ENCODE data around the gene MLC1. TPM values are rescaled to one million over a fixed set of nuclear protein-coding genes. Genes with fewer than 3 reads are reported as not detected.

The MLC1 gene
- total RNA-seq, result not detected

GRCh38 chr22:50085211-50085972 lies at the start of gene MLC1:
MLC1 (minus strand) TSS chr22:50085426; CDS start chr22:50084902, 524 bp downstream.
- no peak within 1 kb of the TSS for H3K4me3 ChIP-seq

GRCh38 chr22:50134481-50134880 lies 49.3 kb upstream of the MLC1 start:
- H3K9me3 ChIP-seq, result no peaks in the 10 kb centered on the region
- no peaks in the 10 kb centered on the region for H3K4me1 ChIP-seq
- TF ChIP-seq POLR2A (IDR thresholded peaks at IDR 0.05), result no peak
- TF ChIP-seq, protein P1, sequence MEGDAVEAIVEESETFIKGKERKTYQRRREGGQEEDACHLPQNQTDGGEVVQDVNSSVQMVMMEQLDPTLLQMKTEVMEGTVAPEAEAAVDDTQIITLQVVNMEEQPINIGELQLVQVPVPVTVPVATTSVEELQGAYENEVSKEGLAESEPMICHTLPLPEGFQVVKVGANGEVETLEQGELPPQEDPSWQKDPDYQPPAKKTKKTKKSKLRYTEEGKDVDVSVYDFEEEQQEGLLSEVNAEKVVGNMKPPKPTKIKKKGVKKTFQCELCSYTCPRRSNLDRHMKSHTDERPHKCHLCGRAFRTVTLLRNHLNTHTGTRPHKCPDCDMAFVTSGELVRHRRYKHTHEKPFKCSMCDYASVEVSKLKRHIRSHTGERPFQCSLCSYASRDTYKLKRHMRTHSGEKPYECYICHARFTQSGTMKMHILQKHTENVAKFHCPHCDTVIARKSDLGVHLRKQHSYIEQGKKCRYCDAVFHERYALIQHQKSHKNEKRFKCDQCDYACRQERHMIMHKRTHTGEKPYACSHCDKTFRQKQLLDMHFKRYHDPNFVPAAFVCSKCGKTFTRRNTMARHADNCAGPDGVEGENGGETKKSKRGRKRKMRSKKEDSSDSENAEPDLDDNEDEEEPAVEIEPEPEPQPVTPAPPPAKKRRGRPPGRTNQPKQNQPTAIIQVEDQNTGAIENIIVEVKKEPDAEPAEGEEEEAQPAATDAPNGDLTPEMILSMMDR (IDR thresholded peaks at IDR 0.05), result no peak
- no peak overlapping the region for H3K27ac ChIP-seq
- no peak overlapping the region for H3K4me3 ChIP-seq
- DNase-seq, result no peak
- no peaks in the 10 kb centered on the region for H3K36me3 ChIP-seq
- no peaks in the 10 kb centered on the region for H3K27me3 ChIP-seq

More at GRCh38 chr22:50085211-50085972, at the start of gene MLC1:
- no peak within 1 kb of the TSS for H3K27ac ChIP-seq
- no peaks in the 10 kb centered on the region for H3K27me3 ChIP-seq
- H3K9me3 ChIP-seq, result no peaks in the 10 kb centered on the region
- H3K36me3 ChIP-seq, result no peaks in the 10 kb centered on the region
- TF ChIP-seq, protein P1 (IDR thresholded peaks at IDR 0.05), result no peak
- TF ChIP-seq POLR2A (IDR thresholded peaks at IDR 0.05), result no peak
- H3K4me1 ChIP-seq, result no peaks in the 10 kb centered on the region
- no peak for DNase-seq

- no peaks in the 10 kb centered on the region for H3K36me3 ChIP-seq
- no peak for DNase-seq
- no peaks in the 10 kb centered on the region for H3K4me1 ChIP-seq
- H3K27me3 ChIP-seq, result no peaks in the 10 kb centered on the region
- H3K27ac ChIP-seq, result no peak overlapping the region
- no peak overlapping the region for H3K4me3 ChIP-seq
- TF ChIP-seq, protein P1 (IDR thresholded peaks at IDR 0.05), result no peak
- TF ChIP-seq POLR2A (IDR thresholded peaks at IDR 0.05), result no peak
- H3K9me3 ChIP-seq, result no peaks in the 10 kb centered on the region
Measured at GRCh38 chr22:50131894-50132293, 46.7 kb upstream of the MLC1 start.

- H3K9me3 ChIP-seq, result no peaks in the 10 kb centered on the region
- no peaks in the 10 kb centered on the region for H3K4me1 ChIP-seq
- H3K36me3 ChIP-seq, result no peaks in the 10 kb centered on the region
- DNase-seq, result no peak
- H3K4me3 ChIP-seq, result no peak overlapping the region
- no peaks in the 10 kb centered on the region for H3K27me3 ChIP-seq
- TF ChIP-seq POLR2A (IDR thresholded peaks at IDR 0.05), result no peak
- TF ChIP-seq, protein P1 (IDR thresholded peaks at IDR 0.05), result no peak
- no peak overlapping the region for H3K27ac ChIP-seq
Measured at GRCh38 chr22:50129121-50129736, 44.0 kb upstream of the MLC1 start.

- no peak overlapping the region for H3K27ac ChIP-seq
- TF ChIP-seq POLR2A (IDR thresholded peaks at IDR 0.05), result no peak
- TF ChIP-seq, protein P1 (IDR thresholded peaks at IDR 0.05), result no peak
- no peaks in the 10 kb centered on the region for H3K27me3 ChIP-seq
- no peak for DNase-seq
- no peaks in the 10 kb centered on the region for H3K4me1 ChIP-seq
- no peaks in the 10 kb centered on the region for H3K36me3 ChIP-seq
- no peak overlapping the region for H3K4me3 ChIP-seq
- peaks cover 0 to 7% (median 0%) of the 10 kb centered on the region in 4 donors for H3K9me3 ChIP-seq
Measured at GRCh38 chr22:50125029-50125428, 39.8 kb upstream of the MLC1 start.
